GM12878 (cell line): Measurements from ENCODE around the gene PPIE. TPM values are rescaled to one million over a fixed set of nuclear protein-coding genes. Genes with fewer than 3 reads are reported as not detected.
A peak's percentile ranks its signal among the peaks of the same experiment; 100 is the strongest.

Experiments used
- ATAC-seq: fragments of 200-7000 bp; cut with Tn5 transposase; 3 replicates; pipeline ENCODE4 v1.9.1; 2020; ENCODE audit warnings: mild to moderate bottlenecking, moderate library complexity
- BruUV-seq: library from RNA; stranded (reverse); fragments of 400-500 nt; replicated peaks from 2 replicates; lab custom pipeline; 2021; lab: Mats Ljungman, UMichigan
- CTCF ChIA-PET: fragments of 300-600 bp; sonication (Branson Sonifier 250); formaldehyde crosslinking; extraction: SDS; loops from one replicate; lab custom pipeline; 2021; ENCODE audit warnings: inconsistent platforms; lab: Yijun Ruan, JAX
- POLR2A ChIA-PET: fragments of 350-600 bp; formaldehyde crosslinking; extraction: SDS; loops from one replicate; lab custom pipeline; 2021; ENCODE audit warnings: inconsistent platforms; lab: Charles Lee
- RAD21 ChIA-PET: fragments of 300-600 bp; sonication (Branson Sonifier 250); formaldehyde crosslinking; loops from one replicate; lab custom pipeline; 2023; ENCODE audit warnings: antibody characterized with exemption; ENCODE audit not compliant: unreplicated experiment; lab: Charles Lee
- SMC1A ChIA-PET: fragments of 300-600 bp; sonication (Branson Sonifier 250); formaldehyde crosslinking; loops from one replicate; lab custom pipeline; 2023; ENCODE audit not compliant: unreplicated experiment, uncharacterized antibody; lab: Charles Lee
- DNase-seq: peaks from one replicate; pipeline ENCODE4 v3.0.0-alpha.2; 2011; ENCODE audit warnings: low read depth, low spot score
- FAIRE-seq: peaks from 3 replicates; lab custom pipeline; 2011; peaks lifted over from hg19 to GRCh38; lab: Jason Lieb, UNC
- H2AFZ ChIP-seq: 2 replicates; pipeline ENCODE4 v1.6.0; 2011; ENCODE audit warnings: low read depth, low read length, control low read depth; ENCODE audit not compliant: control insufficient read depth
- H3K27ac ChIP-seq: 2 replicates; pipeline ENCODE4 v1.5.1; 2011; ENCODE audit warnings: control low read depth; ENCODE audit not compliant: control insufficient read depth, insufficient read depth
- H3K27me3 ChIP-seq, 2 experiments: replicated peaks in 1 of 2; 2 replicates each; pipeline versions ENCODE4 v1.6.0 to v1.6.1; 2011; ENCODE audit warnings: low read length in 1 of 2; ENCODE audit not compliant: control insufficient read depth in 2 of 2, insufficient read depth in 2 of 2
- H3K36me3 ChIP-seq, 2 experiments: 2 replicates each; pipeline ENCODE4 v1.5.1; 2011; ENCODE audit warnings: low read length in 1 of 2; ENCODE audit not compliant: control insufficient read depth in 2 of 2, insufficient read depth in 2 of 2
- H3K4me1 ChIP-seq: 2 replicates; pipeline ENCODE4 v1.6.1; 2011; ENCODE audit warnings: mild to moderate bottlenecking, low read length, moderate library complexity, mixed read lengths; ENCODE audit not compliant: control insufficient read depth, insufficient read depth
- H3K4me2 ChIP-seq: 2 replicates; pipeline ENCODE4 v1.6.0; 2011; ENCODE audit warnings: control low read depth; ENCODE audit not compliant: control insufficient read depth, insufficient read depth
- H3K4me3 ChIP-seq: fragments of 200-600 bp; sonication (generic); 2 replicates; pipeline ENCODE4 v1.5.1; 2016
- H3K79me2 ChIP-seq: 2 replicates; pipeline ENCODE4 v1.6.0; 2011; ENCODE audit warnings: low read length; ENCODE audit not compliant: control insufficient read depth, insufficient read depth
- H3K9ac ChIP-seq: 2 replicates; pipeline ENCODE4 v1.8.0; 2011; ENCODE audit warnings: low read length, control low read depth, mixed read lengths; ENCODE audit not compliant: control insufficient read depth, insufficient read depth
- H3K9me3 ChIP-seq: replicated peaks from 3 replicates; pipeline ENCODE4 v1.5.1; 2011; ENCODE audit warnings: mild to moderate bottlenecking, low read length; ENCODE audit not compliant: control insufficient read depth, insufficient read depth
- H4K20me1 ChIP-seq: 2 replicates; pipeline ENCODE4 v1.6.0; 2011; ENCODE audit not compliant: control insufficient read depth, insufficient read depth
- ASH2L ChIP-seq: fragments of 300-600, 200-600 bp; sonication (generic); IDR thresholded peaks from 2 replicates; pipeline ENCODE4 v1.6.1; 2017; ENCODE audit warnings: low read depth, mild to moderate bottlenecking, borderline replicate concordance
- E2F8 ChIP-seq: fragments of 450-650 bp; IDR thresholded peaks from 2 replicates; pipeline ENCODE4 v1.6.1; 2018; ENCODE audit warnings: mild to moderate bottlenecking, low read depth, moderate library complexity; ENCODE audit not compliant: partially characterized antibody
- PKNOX1 ChIP-seq: fragments of 450-650 bp; IDR thresholded peaks from 2 replicates; pipeline ENCODE4 v1.6.1; 2016; ENCODE audit warnings: mild to moderate bottlenecking
- SMC3 ChIP-seq: IDR thresholded peaks from 2 replicates; pipeline ENCODE4 v1.6.1; 2011; ENCODE audit warnings: low read length, improper control_type of control experiment, borderline replicate concordance
- SREBF2 ChIP-seq: IDR thresholded peaks from 2 replicates; pipeline ENCODE4 v1.6.1; 2012; ENCODE audit warnings: mild to moderate bottlenecking, low read length
- ZZZ3 ChIP-seq: IDR thresholded peaks from 2 replicates; pipeline ENCODE4 v1.6.1; 2011; ENCODE audit warnings: low read depth; ENCODE audit not compliant: control insufficient read depth, insufficient read length
- WGBS: methylation state at CpG from one replicate; pipeline ENCODE4 v1.1.6; 2016; ENCODE audit warnings: low lambda C conversion rate; ENCODE audit not compliant: insufficient replicate concordance, insufficient coverage; ENCODE audit errors: missing lambda C conversion rate; 5-methylcytosine and 5-hydroxymethylcytosine counted together
- in situ Hi-C: fragments of 300-500 bp; cut with MboI; formaldehyde crosslinking; loops from 9 replicates; pipeline ENCODE4 v1.14.3; 2018; ENCODE audit warnings: mixed read lengths
- intact Hi-C: fragments of 100-400 bp; cut with micrococcal nuclease; formaldehyde crosslinking; loops from one replicate; pipeline ENCODE4 v1.14.2; 2022; ENCODE audit not compliant: unreplicated experiment
- polyA plus RNA-seq, 11 experiments: library from polyadenylated mRNA; depleted of rRNA in 4 of 11; unstranded in 6 of 11; stranded (reverse) in 5 of 11; fragments of >200 nt; fragmentation: Nextera tagmentation in 4 of 11; fragmentation: Illumina TruSeq in 1 of 11; extraction: Ambion mirVana in 4 of 11; extraction: Trizol in 1 of 11; gene quantifications; 1 replicate in 1 of 11; 2 replicates in 10 of 11; pipeline versions ENCODE4 v1.2.1 to v1.2.3, GENCODE V29; 2011 to 2016; ENCODE audit warnings: inconsistent platforms in 2 of 11, missing spikeins in 2 of 11, low read depth in 1 of 11
- total RNA-seq, 4 experiments: library from RNA; depleted of rRNA in 3 of 4; stranded (reverse); fragments of >200 nt in 3 of 4; fragmentation: Illumina TruSeq in 1 of 4; extraction: Trizol in 1 of 4; gene quantifications; 2 replicates each; pipeline versions ENCODE4 v1.2.1 to v1.2.3, GENCODE V29; 2013 to 2021
- TF ChIP-seq, protein P1 (sequence below): fragments of 450-650 bp; IDR thresholded peaks from 2 replicates; pipeline ENCODE4 v1.6.1; 2017; ENCODE audit warnings: mild to moderate bottlenecking, moderate library complexity

Gene PPIE
- total and polyA plus RNA-seq, 10 of the 15 experiments (the other 5 are each of a cell fraction or from before 2014, with no cell fraction given), result 36.6 to 163 (median 70.1) TPM

DNA sequence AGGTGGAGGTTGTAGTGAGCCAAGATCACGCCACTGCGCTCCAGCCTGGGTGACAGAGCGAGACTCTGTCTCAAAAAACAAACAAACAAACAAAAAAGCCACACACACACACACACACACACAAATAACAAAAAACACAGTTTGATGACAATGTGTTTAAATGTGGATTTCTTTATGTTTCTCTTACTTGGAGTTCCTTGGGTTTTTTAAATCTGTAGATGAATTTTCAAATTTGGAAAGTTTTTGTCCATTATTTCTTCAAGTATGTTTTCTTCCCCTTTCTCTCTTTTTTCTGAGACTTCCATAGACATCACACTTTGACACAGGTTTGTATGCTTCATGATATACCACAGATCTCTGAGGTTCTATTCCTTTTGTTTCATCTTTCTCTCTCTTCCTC lies 12.1 kb upstream of the PPIE start (continued):
- TF ChIP-seq, protein P1, sequence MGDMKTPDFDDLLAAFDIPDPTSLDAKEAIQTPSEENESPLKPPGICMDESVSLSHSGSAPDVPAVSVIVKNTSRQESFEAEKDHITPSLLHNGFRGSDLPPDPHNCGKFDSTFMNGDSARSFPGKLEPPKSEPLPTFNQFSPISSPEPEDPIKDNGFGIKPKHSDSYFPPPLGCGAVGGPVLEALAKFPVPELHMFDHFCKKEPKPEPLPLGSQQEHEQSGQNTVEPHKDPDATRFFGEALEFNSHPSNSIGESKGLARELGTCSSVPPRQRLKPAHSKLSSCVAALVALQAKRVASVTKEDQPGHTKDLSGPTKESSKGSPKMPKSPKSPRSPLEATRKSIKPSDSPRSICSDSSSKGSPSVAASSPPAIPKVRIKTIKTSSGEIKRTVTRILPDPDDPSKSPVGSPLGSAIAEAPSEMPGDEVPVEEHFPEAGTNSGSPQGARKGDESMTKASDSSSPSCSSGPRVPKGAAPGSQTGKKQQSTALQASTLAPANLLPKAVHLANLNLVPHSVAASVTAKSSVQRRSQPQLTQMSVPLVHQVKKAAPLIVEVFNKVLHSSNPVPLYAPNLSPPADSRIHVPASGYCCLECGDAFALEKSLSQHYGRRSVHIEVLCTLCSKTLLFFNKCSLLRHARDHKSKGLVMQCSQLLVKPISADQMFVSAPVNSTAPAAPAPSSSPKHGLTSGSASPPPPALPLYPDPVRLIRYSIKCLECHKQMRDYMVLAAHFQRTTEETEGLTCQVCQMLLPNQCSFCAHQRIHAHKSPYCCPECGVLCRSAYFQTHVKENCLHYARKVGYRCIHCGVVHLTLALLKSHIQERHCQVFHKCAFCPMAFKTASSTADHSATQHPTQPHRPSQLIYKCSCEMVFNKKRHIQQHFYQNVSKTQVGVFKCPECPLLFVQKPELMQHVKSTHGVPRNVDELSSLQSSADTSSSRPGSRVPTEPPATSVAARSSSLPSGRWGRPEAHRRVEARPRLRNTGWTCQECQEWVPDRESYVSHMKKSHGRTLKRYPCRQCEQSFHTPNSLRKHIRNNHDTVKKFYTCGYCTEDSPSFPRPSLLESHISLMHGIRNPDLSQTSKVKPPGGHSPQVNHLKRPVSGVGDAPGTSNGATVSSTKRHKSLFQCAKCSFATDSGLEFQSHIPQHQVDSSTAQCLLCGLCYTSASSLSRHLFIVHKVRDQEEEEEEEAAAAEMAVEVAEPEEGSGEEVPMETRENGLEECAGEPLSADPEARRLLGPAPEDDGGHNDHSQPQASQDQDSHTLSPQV, result no peak
- TF ChIP-seq ASH2L, result no peak
- no peak for TF ChIP-seq ZZZ3

- FAIRE-seq, result peak; percentile 79
- Histone ChIP-seq H3K27ac (no peak overlapping the region), H3K9me3 (no peaks in the 10 kb centered on the region; the same call in 2 of the 3 replicates), H3K4me3 (no peak overlapping the region), H3K4me1 (peaks cover 14% of the 10 kb centered on the region), H4K20me1 (no peaks in the 10 kb centered on the region), H2AFZ (peak overlapping the region; percentile 37), H3K79me2 (no peaks in the 10 kb centered on the region), H3K36me3 (no peaks in the 10 kb centered on the region), H3K27me3 (no peaks in the 10 kb centered on the region), H3K9ac (no peak overlapping the region), H3K4me2 (peak overlapping the region; percentile 76)
- POLR2A ChIA-PET, result interaction anchor here (0.6 kb wide), 1 partner anchor 11 kb away, joined by 3 read pairs; the partner anchor contains the start of gene PPIE
- intact Hi-C loops (loop anchor here (10.0 kb wide), 1 partner anchor 263 kb away; no protein-coding TSS in a partner anchor), in situ Hi-C loops (no loop called here)
- RAD21 ChIA-PET, result no interaction called here
- DNase-seq, result peak; percentile 65
- SMC1A ChIA-PET, result interaction anchor here (0.7 to 3.2 kb wide), 4 partner anchors 8 to 64 kb away, joined by 3 to 10 read pairs (median 3); partner anchors contain the start of gene PPIE
- BruUV-seq, result no TSS peak
- 1% methylated on average over 10 of the region's 10 CpGs for WGBS
- ATAC-seq, result peak; percentile 94
- CTCF ChIA-PET, result interaction anchor here (0.8 to 1.5 kb wide), 5 partner anchors 9 to 329 kb away, joined by 3 to 4 read pairs (median 3); no protein-coding TSS in a partner anchor
- TF ChIP-seq SMC3 (no peak), E2F8 (no peak), PKNOX1 (0 out of 2 replicates have a peak, but pooled peaks have one; percentile 15), SREBF2 (no peak)
These were observed 11.3 kb upstream of the PPIE start for GRCh38 chr1:39727221-39727931.
